ENCODE data around the gene KIFBP.

- TF ChIP-seq, protein P1, sequence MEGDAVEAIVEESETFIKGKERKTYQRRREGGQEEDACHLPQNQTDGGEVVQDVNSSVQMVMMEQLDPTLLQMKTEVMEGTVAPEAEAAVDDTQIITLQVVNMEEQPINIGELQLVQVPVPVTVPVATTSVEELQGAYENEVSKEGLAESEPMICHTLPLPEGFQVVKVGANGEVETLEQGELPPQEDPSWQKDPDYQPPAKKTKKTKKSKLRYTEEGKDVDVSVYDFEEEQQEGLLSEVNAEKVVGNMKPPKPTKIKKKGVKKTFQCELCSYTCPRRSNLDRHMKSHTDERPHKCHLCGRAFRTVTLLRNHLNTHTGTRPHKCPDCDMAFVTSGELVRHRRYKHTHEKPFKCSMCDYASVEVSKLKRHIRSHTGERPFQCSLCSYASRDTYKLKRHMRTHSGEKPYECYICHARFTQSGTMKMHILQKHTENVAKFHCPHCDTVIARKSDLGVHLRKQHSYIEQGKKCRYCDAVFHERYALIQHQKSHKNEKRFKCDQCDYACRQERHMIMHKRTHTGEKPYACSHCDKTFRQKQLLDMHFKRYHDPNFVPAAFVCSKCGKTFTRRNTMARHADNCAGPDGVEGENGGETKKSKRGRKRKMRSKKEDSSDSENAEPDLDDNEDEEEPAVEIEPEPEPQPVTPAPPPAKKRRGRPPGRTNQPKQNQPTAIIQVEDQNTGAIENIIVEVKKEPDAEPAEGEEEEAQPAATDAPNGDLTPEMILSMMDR (IDR thresholded peaks at IDR 0.05; ENCODE audit: insufficient read depth, low read length, poor library complexity, severe bottlenecking), result no peak
- no peak for TF ChIP-seq EZH2phosphoT487 (conservative IDR thresholded peaks at IDR 0.05; ENCODE audit: low read length)
Observed at GRCh38 chr10:69005704-69006485, 17.3 kb downstream of the KIFBP start.
